ENCODE data around the gene DSCAM. TPM values are rescaled to one million over a fixed set of nuclear protein-coding genes. Genes with fewer than 3 reads are reported as not detected.

DSCAM gene
- total RNA-seq, 2 donors from 2014 or later, result 0.05 TPM; not detected in 1

- intact Hi-C loops (cut with DNase I), result no loop called here
- H3K27me3 ChIP-seq, result no peaks in the 10 kb centered on the region
- H3K36me3 ChIP-seq, result no peaks in the 10 kb centered on the region
- no peak for TF ChIP-seq CTCF (IDR thresholded peaks at IDR 0.05)
- H3K9ac ChIP-seq (ENCODE audit: low read depth in 2 of 2, low read length in 2 of 2), result no peak overlapping the region
- no peaks in the 10 kb centered on the region for H3K4me1 ChIP-seq
- DNase-seq, result no peak
- H3K9me3 ChIP-seq, result no peaks in the 10 kb centered on the region
- H3K27ac ChIP-seq, result no peak overlapping the region
- H3K4me3 ChIP-seq, result no peak overlapping the region
These were observed 552.6 kb downstream of the DSCAM start for GRCh38 chr21:40294345-40294744.

GRCh38 chr21:40291560-40291959 lies 555.4 kb downstream of the DSCAM start:
- no peak for DNase-seq
- intact Hi-C loops (cut with DNase I), result no loop called here
- Histone ChIP-seq H3K4me1 (no peaks in the 10 kb centered on the region), H3K36me3 (no peaks in the 10 kb centered on the region), H3K27me3 (no peaks in the 10 kb centered on the region), H3K4me3 (no peak overlapping the region), H3K27ac (no peak overlapping the region), H3K9ac (ENCODE audit: low read depth in 2 of 2, low read length in 2 of 2) (no peak overlapping the region), H3K9me3 (no peaks in the 10 kb centered on the region)
- no peak for TF ChIP-seq CTCF (IDR thresholded peaks at IDR 0.05)

GRCh38 chr21:40284409-40284808 lies 562.5 kb downstream of the DSCAM start:
- no peaks in the 10 kb centered on the region for H3K9me3 ChIP-seq
- intact Hi-C loops (cut with DNase I), result no loop called here
- H3K9ac ChIP-seq (ENCODE audit: low read depth in 2 of 2, low read length in 2 of 2), result no peak overlapping the region
- H3K36me3 ChIP-seq, result no peaks in the 10 kb centered on the region
- H3K27me3 ChIP-seq, result no peaks in the 10 kb centered on the region
- DNase-seq, result no peak
- no peaks in the 10 kb centered on the region for H3K4me1 ChIP-seq
- no peak overlapping the region for H3K27ac ChIP-seq
- no peak for TF ChIP-seq CTCF (IDR thresholded peaks at IDR 0.05)
- no peak overlapping the region for H3K4me3 ChIP-seq

- H3K9ac ChIP-seq (ENCODE audit: low read depth in 2 of 2, low read length in 2 of 2), result no peak overlapping the region
- intact Hi-C loops (cut with DNase I), result no loop called here
- H3K9me3 ChIP-seq, result no peaks in the 10 kb centered on the region
- H3K4me1 ChIP-seq, result no peaks in the 10 kb centered on the region
- TF ChIP-seq CTCF (IDR thresholded peaks at IDR 0.05), result no peak
- H3K4me3 ChIP-seq, result no peak overlapping the region
- no peak overlapping the region for H3K27ac ChIP-seq
- DNase-seq, result no peak
- H3K27me3 ChIP-seq, result no peaks in the 10 kb centered on the region
- H3K36me3 ChIP-seq, result no peaks in the 10 kb centered on the region
These were observed 563.8 kb downstream of the DSCAM start for GRCh38 chr21:40282912-40283886.

GRCh38 chr21:40278345-40278744 lies 568.6 kb downstream of the DSCAM start:
- H3K9ac ChIP-seq (ENCODE audit: low read depth in 2 of 2, low read length in 2 of 2), result no peak overlapping the region
- intact Hi-C loops (cut with DNase I), result no loop called here
- no peak for DNase-seq

More at GRCh38 chr21:40278345-40278744, 568.6 kb downstream of the DSCAM start:
- H3K27me3 ChIP-seq, result no peaks in the 10 kb centered on the region
- no peaks in the 10 kb centered on the region for H3K4me1 ChIP-seq
- no peak overlapping the region for H3K27ac ChIP-seq
- no peaks in the 10 kb centered on the region for H3K9me3 ChIP-seq
- no peaks in the 10 kb centered on the region for H3K36me3 ChIP-seq
- no peak overlapping the region for H3K4me3 ChIP-seq
- TF ChIP-seq CTCF (IDR thresholded peaks at IDR 0.05), result no peak

Measured in colonic mucosa (tissue), 4 donors.